ES-I3 (cell line): ENCODE results near the gene CDC42BPB.

ENCODE experiments used
- H3K36me3 ChIP-seq: 2 replicates; pipeline ENCODE4 v1.6.1; 2013; ENCODE audit warnings: mild to moderate bottlenecking, low read length, control low read depth, moderate library complexity; ENCODE audit not compliant: insufficient read depth
- H3K4me1 ChIP-seq: 2 replicates; pipeline ENCODE4 v1.6.1; 2013; ENCODE audit warnings: mild to moderate bottlenecking, control low read depth, low read length; ENCODE audit not compliant: insufficient read depth
- H3K9ac ChIP-seq: 2 replicates; pipeline ENCODE4 v1.6.1; 2013; ENCODE audit warnings: low read depth, mild to moderate bottlenecking, low read length, moderate library complexity
- H3K9me3 ChIP-seq: 2 replicates; pipeline ENCODE4 v1.6.1; 2013; ENCODE audit warnings: mild to moderate bottlenecking, low read length, moderate library complexity; ENCODE audit not compliant: control insufficient read depth, insufficient read depth

CDC42BPB gene, protein sequence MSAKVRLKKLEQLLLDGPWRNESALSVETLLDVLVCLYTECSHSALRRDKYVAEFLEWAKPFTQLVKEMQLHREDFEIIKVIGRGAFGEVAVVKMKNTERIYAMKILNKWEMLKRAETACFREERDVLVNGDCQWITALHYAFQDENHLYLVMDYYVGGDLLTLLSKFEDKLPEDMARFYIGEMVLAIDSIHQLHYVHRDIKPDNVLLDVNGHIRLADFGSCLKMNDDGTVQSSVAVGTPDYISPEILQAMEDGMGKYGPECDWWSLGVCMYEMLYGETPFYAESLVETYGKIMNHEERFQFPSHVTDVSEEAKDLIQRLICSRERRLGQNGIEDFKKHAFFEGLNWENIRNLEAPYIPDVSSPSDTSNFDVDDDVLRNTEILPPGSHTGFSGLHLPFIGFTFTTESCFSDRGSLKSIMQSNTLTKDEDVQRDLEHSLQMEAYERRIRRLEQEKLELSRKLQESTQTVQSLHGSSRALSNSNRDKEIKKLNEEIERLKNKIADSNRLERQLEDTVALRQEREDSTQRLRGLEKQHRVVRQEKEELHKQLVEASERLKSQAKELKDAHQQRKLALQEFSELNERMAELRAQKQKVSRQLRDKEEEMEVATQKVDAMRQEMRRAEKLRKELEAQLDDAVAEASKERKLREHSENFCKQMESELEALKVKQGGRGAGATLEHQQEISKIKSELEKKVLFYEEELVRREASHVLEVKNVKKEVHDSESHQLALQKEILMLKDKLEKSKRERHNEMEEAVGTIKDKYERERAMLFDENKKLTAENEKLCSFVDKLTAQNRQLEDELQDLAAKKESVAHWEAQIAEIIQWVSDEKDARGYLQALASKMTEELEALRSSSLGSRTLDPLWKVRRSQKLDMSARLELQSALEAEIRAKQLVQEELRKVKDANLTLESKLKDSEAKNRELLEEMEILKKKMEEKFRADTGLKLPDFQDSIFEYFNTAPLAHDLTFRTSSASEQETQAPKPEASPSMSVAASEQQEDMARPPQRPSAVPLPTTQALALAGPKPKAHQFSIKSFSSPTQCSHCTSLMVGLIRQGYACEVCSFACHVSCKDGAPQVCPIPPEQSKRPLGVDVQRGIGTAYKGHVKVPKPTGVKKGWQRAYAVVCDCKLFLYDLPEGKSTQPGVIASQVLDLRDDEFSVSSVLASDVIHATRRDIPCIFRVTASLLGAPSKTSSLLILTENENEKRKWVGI (N-terminal part only)

DNA sequence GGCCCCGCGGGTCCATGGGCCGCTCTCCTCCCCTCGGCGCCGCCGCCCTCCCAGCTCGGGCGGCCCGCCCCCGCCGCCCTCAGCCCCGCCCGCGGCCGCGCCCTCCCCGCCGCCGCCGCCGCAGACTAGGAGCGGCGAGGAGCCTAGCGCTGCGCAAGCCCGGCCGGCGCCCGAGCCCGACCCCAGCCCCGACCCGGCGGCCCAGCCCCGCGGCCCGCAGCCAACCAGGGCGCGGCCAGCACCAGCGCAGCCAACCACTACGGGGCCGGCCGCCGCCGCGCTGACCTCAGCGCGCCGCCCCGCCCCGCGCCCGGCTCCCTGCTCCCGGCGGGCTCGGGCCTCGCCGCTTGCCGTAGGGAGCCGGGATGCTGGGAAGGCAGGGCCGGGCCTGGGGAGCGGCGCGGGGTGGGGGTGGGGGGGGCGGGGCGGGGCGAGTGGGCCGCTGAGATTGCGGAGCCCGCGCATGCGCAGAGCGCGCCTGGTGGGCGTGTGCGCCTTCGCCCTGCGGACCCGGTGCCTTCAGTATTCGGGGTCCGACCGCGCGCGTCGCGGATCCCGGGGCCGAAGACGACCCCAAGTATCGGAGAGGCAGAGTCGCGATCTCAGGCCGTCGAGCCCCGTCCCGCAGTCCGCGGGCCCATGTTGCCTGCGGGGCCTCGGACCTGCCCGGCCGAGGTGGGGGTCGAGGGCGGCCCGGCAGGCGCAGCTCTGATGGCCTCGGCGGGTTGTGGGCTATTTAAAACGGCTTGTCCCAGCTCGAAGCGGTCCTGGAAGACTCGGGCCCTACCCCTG, at the start of gene CDC42BPB:
CDC42BPB (minus strand) TSS at position 178 of the 792 bp plus-strand sequence. CDS start 376 bp downstream, outside the sequence.
- H3K9me3 ChIP-seq = no peaks in the 10 kb centered on the region
- peak within 1 kb of the TSS; percentile 92 for H3K9ac ChIP-seq
- H3K4me1 ChIP-seq = no peaks in the 10 kb centered on the region
- H3K36me3 ChIP-seq = no peaks in the 10 kb centered on the region

DNA sequence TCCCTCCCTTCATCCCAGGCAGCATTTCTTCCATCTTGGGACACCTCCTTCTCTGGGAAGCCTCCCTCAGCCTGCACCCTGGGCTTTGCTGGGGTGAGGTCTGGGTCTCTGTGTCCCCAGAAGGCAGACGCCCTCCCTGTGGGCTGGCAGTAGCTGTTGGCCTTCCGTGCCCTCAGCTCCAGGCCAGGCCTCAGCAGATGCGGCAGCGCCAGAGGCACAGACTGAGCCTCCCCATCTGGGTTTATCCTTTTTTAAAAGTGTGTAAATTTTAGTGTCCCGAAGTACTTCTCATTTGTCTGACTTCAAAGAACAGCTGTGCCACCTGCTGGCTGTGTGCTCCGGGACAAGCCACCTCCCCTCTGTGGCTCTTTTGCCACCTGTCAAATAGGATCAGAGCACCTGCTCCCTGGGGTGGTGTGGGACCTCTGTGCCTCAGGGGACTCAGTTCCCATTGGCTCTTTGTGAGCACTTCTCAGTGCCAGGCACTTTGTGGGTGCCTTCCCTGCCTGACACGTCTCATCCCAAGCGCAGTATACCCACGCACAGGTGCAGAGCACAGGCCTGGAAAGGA, 48.3 kb upstream of the CDC42BPB start:
- no peak overlapping the region for H3K9ac ChIP-seq

DNA sequence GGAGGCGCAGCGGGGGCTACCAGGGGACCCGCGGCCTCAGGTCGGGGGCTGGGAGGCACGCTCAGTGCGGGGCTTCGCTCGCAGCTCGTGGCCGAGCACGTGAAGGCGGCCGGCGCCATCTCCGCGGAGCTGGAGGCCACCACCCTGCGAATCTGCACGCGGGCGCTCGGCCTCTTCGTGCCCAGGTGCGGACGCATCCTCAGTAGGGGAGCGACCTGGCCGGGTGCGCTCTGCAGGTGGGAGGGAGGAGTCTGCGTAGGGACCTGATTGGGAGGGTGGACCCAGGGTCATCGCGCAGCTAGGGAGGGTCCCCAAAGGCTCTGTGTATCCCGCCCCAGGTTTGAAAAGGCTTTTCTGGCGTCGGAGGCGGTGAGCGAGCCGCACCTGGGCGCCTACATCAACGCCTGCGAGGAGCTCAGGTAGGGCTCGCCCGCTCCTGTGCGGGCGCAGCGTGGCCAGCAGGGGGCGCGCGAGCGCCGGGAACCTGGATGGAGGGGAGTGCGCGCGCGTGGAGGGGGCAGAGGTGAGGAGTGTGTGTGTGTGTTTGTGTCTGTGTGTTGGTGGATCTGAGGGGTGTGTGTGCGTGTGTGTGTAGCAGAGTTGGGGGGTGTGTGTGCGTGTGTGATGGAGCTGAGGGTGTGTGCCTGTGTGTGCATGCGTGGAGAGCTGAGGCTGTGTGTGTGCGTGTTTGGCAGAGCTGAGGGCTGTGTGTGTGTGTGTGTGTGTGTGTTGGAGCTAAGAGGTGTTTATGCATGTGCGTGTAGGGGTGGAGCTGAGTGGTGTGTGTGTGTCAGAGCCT, 47.5 kb upstream of the CDC42BPB start:
- H3K4me1 ChIP-seq = peaks cover 16% of the 10 kb centered on the region; the same call in 1 of the 2 replicates
- H3K9me3 ChIP-seq = no peaks in the 10 kb centered on the region
- no peaks in the 10 kb centered on the region for H3K36me3 ChIP-seq
- H3K9ac ChIP-seq = peak overlapping the region; percentile 22; the same call in 1 of the 2 replicates

More for the DNA sequence above, 48.3 kb upstream of the CDC42BPB start:
- Histone ChIP-seq H3K36me3 (no peaks in the 10 kb centered on the region), H3K9me3 (no peaks in the 10 kb centered on the region), H3K4me1 (peaks cover 21% of the 10 kb centered on the region; the same call in 1 of the 2 replicates)

DNA sequence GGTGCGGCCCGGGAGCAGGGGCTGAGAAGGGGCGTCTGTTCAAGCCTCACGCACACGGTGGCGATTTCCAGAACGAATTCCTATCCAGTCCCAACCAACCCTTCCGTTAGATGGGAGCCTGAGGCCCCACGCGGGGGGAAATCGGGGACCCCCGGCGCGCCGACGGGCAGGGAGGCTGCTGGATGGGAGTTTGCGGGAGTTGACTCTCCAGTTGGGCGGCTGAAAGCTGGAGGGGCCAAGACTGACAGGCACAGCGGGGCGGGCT, 47.0 kb upstream of the CDC42BPB start:
- no peaks in the 10 kb centered on the region for H3K36me3 ChIP-seq
- H3K4me1 ChIP-seq = peaks cover 21% of the 10 kb centered on the region; the same call in 1 of the 2 replicates
- peak overlapping the region; percentile 22; the same call in 1 of the 2 replicates for H3K9ac ChIP-seq
- H3K9me3 ChIP-seq = no peaks in the 10 kb centered on the region

DNA sequence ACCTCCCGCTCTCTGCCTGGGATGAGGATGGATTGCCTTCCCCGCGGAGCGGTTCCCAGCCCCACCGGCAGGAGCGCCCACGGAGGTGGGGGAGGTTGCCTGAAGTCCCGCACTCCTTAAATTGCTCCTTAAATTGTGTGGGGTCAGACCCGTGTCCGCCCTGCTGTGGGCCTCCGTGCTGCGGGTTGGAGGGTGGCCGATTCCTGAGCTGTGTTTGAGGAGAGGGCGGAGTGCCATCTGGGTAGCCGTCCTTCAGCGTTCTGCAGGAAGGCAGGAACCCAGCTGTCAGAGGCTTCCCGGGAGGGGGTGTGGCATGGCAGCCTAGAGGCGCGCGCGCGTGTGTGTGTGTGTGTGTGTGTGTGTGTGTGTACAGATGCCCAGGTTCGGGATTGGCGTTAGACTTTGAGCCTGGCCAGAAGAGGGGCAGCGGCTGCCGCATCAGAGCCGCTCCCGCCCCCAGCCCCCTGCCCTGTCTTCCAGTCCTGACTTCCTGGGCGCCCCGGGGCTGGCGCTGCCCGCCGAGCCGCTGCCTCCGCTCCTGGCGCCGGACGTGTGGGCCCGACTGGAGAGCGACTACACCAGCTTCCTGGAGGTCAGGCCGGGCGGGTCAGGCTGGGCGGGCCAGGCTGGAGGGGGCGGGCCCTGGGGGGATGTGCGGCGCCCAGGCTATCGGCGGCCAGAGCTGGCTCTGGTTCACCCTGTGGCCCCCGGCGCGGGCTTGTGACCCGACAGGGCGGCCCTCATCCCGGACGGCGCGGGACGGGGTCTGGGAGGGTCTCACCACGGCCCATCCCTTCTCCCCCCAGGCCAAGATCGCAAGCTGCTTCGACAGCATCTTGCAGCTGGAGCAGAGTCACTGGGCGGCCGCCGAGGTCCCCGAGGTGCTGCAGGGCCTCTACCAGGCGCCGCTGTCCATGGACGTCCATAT, 46.4 kb upstream of the CDC42BPB start:
- peak overlapping the region; percentile 42; the same call in 1 of the 2 replicates for H3K9ac ChIP-seq

DNA sequence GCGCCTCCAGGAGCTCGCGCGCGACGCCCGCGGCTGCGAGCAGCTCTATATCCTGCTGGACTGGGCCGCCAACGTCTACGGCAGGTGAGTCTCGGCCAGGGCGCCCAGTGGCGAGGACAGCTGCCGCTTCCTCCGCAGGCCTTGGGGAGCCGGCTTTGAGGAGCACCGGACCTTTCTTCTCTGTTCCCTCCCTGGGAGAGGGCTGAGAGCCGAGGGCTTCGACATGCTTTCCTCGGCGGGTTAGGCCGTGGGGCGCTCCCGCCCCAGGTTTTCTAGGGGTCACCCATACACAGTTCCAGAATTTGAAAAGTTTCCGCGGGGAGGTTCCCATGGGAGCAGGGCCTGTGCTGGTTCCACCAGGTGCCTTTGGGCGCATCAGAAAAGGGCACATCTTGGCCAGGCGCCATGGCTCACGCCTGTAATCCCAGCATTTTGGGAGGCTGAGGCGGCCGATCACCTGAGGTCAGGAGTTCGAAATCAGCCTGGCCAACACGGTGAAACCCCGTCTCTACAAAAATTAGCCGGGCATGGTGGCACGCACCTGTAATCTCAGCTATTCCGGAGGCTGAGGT, 45.4 kb upstream of the CDC42BPB start:
- Histone ChIP-seq H3K9ac (no peak overlapping the region), H3K36me3 (no peaks in the 10 kb centered on the region), H3K4me1 (peaks cover 20% of the 10 kb centered on the region; the same call in 1 of the 2 replicates), H3K9me3 (no peaks in the 10 kb centered on the region)

More for the DNA sequence above, 46.4 kb upstream of the CDC42BPB start:
- peaks cover 26% of the 10 kb centered on the region; the same call in 1 of the 2 replicates for H3K4me1 ChIP-seq
- no peaks in the 10 kb centered on the region for H3K36me3 ChIP-seq
- no peaks in the 10 kb centered on the region for H3K9me3 ChIP-seq

DNA sequence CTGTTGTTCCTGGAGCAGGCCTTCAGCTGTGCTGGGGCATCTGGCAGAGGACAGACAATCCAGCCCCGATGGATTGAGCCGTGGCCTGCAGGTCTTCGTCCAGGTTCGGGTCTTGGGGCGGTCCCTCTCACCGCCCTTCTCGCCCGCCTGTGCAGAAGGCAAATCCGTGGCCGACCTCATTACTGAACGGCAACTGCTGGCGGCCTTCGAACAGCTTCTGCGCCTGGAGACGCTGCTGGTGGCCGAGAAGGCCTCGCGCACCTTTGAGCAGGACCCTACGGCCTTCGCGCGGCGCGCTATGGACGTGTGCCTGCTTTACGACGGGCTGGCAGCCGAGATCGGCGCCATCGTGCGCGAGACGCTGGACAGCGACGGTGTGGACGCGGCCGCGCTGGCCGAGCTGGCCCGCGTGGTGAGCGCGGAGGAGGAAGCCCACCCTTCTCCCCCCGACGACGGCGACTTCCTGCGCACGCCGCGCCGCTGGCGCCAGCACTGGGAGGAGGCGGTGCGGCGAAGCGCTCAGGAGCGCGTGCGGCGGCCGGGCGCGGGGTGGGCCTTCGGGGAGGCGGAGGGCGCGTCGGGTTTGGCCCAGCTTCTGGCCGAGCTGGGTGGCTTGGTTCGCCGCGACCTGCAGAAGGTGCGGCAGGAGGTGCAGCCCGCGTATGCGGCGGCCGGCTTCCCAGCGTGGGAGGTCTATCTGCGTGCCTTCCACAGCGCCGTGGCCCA, 44.8 kb upstream of the CDC42BPB start:
- no peak overlapping the region for H3K9ac ChIP-seq
- no peaks in the 10 kb centered on the region for H3K36me3 ChIP-seq
- H3K9me3 ChIP-seq = no peaks in the 10 kb centered on the region
- H3K4me1 ChIP-seq = peaks cover 20% of the 10 kb centered on the region; the same call in 1 of the 2 replicates

DNA sequence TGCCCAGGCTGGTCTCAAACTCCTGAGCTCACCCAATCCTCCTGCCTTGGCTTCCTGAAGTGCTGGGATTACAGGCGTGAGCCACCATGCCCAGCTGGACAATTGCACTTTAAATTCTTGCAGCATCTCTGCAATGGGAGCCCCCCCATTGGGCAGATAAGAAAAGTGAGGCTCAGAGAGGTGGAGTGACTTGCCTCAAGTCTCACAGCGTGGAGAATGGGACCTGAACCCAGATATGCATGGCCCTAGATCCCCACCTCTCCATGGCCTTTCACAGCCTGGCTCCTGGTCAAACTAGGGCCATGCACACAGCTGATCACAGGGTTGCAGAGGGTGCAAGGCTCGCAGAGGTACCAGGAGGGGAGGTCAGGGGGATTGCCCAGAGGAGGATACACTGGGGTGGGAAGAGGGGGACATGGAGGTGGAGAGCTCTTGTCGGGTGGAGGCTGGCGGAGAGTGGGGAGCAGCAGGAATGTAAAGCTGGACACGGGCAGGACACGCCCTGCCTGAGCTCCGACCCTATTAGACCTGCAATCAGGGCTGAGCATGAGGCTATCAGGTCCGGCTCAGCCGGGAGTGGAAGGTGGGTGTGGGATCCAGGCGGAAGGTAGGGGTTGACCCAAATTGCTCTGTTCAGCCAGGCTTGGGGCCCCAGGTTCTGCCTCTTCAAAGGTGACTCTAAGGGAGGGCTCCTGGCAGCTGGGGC, 44.1 kb upstream of the CDC42BPB start:
- peaks cover 24% of the 10 kb centered on the region for H3K4me1 ChIP-seq

DNA sequence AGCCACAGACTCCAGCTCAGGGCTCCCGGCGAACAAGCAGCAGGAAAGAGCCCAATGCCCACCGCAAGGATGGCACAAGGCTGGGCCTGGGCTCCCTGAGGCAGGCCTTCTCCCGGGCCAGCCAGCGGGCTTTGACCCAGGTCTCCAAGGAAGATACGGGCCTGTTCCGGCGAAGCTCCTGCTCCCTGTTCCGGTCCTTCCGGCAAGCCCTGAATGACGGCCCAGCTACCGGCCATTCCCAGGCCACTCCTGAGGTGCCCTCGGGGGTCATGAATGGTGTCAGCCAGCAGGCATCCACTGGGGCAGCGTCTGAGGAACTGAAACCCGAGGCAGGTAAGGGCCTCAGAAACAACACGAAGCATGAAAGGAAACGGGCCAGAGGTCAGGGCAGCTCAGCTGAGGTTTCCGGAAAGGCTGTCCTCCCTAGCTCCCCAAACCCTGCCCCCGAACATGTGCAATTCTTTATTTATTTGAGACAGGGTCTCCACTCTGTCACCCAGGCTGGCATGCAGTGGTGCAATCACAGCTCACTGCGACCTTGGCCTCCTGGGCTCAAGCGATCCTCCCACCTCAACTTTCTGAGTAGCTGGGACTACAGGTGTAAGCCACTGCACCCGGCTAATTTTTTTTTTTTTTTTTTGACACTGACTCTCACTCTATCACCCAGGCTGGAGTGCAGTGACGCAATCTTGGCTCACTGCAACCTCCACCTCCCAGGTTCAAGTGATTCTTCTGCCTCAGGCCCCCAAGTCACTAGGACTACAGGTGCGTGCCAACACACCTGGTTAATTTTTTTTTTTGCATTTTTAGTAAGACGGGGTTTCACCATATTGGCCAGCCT, 43.2 kb upstream of the CDC42BPB start:
- Histone ChIP-seq H3K36me3 (no peaks in the 10 kb centered on the region), H3K9me3 (no peaks in the 10 kb centered on the region), H3K4me1 (peaks cover 24% of the 10 kb centered on the region), H3K9ac (no peak overlapping the region)

More for the DNA sequence above, 44.1 kb upstream of the CDC42BPB start:
- Histone ChIP-seq H3K9ac (no peak overlapping the region), H3K9me3 (no peaks in the 10 kb centered on the region), H3K36me3 (no peaks in the 10 kb centered on the region)

DNA sequence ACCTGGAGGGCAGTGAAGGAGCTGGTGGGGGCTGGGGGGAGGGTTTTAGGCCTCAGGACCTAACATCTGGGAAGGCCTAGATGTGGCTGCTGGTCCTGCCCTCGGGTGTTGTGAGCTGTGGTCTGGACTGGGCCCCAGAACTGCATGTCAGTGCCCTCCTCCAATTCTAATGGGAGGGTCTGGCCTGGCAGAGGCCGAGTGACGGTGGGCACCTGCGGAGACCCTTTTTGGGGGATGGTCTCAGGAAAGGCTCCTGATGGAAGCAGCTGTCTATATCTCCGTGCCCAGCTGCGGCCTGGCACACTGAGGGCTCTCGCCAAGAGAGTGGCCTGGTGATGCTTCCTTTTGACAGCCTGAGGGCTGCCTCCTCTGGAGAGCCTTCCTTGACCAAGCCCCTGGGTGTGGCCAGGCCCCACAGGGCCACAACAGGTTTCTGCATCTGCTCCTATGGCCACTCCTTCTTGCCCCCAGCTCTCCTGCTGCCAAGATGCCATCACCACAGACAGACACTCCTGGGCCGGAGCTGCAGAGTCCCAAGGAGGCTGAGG, 42.5 kb upstream of the CDC42BPB start:
- Histone ChIP-seq H3K9me3 (no peaks in the 10 kb centered on the region), H3K4me1 (peaks cover 21% of the 10 kb centered on the region), H3K9ac (no peak overlapping the region), H3K36me3 (no peaks in the 10 kb centered on the region)
